NCI-H1092 (cell line): ENCODE data around the gene AKAP7.
"Not testable (repeated sequence)": the region's sequence is repeated elsewhere in the genome, so short reads cannot be mapped to it uniquely, and the experiment has no call there.

Experiments used
- DNase-seq: peaks from one replicate; lab custom pipeline; 2025; lab: John Stamatoyannopoulos, UW

AKAP7 gene

DNA sequence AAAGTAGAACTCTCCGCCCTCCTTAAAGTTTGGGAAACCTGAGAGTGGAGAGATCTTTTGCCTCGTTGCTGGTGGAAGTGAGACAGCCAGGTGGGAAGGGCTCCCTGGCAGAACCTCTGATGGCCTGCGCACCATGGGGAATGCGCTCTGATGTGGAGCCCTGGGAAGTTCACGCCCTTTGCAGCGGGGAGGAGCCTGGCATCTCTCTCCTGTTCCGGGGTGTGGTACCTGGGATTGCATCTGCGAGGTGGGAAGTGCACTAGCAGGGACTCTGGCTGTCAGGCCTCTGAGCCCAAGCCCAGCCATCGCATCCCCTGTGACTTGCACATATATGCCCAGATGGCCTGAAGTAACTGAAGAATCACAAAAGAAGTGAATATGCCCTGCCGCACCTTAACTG lies 159.8 kb downstream of the AKAP7 start:
- no peak for DNase-seq

DNA sequence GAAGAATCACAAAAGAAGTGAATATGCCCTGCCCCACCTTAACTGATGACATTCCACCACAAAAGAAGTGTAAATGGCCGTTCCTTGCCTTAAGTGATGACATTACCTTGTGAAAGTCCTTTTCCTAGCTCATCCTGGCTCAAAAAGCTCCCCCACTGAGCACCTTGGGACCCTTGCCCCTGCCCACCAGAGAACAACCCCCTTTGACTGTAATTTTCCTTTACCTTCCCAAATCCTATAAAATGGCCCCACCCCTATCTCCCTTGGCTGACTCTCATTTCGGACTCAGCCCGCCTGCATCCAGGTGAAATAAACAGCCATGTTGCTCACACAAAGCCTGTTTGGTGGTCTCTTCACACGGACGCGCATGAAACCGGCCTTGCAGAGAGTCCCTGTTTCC lies 165.6 kb downstream of the AKAP7 start:
- not testable (repeated sequence) for DNase-seq

DNA sequence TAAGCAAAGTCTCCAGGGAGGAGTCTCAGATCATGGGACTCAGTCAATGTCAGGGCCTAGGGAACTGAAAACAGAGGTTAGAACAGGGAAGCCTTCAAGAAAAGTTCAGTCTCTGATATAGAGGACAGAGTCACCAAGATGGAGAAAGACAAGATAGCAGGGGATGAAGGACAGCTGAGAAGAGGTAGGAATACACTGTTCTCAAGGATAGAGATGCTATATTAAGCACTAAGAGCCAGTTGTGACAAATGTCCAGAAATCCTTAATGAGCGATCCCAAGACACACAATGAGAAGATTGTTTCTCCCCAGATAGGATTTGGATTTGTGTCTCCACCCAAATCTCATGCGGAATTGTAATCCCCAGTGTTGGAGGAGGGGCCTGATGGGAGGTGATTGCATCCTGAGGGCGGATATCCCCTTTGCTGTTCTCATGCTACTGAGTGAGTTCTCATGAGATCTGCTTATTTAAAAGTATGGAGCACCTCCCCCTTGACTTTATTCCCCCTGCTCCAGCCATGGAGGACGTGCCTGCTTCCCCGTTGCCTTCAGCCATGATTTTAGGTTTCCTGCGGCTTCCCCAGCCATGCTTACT lies 168.2 kb downstream of the AKAP7 start:
- DNase-seq: no peak

DNA sequence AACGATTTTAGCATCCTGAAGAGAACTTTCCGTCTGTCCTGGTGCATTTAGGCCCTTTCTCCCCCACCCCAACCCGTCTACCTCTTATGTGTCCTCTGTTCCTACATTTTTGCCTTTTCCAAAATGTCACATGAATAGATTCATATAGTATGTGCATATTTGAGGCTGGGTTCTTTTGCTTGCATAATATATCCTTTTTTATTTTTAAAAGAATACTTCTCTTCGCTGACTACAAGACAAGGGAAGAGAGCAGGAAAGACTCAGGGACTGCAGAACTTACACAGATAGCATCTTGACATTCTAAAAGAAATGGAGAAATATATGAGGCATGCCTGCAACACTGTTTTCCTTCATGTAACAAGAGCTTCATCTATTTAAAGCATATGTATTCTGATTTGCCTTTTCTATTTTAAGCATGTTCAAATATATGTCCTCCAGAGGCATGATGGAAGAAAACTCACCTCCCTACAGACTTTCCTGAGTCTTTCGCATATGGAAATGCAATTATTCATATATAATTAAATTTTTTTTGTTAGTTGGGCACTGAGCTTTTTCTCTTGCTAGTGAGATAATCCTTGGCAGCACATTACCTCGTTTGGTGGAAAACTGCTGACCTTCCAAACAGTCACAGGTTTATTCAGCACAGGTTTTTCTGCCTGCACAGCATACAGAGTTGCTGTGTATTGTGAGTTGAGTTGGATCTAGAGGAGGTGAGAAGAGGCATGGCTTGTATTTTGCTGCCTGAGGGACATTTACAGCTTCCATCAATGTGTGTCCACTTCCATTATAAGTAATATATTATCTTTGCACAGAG lies 170.0 kb downstream of the AKAP7 start:
- DNase-seq: no peak

DNA sequence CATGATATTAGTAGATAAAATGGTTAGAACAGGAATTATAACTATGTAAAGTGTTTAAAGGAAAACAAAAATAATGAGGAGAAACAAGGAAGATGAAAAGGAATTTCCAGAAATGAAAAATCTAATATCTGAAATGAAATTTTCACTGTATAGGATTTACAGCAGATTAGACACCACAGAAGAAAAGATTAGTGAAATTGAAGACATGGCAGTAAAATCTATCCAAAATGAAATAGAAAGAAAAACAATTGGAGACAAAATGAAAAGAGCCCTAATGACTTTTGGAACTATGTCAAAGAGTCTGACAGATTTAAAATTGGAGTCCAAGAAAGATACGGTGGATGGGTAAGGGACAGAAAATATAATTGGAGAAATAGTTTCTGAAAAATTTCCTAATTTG lies 174.2 kb downstream of the AKAP7 start:
- DNase-seq: no peak

DNA sequence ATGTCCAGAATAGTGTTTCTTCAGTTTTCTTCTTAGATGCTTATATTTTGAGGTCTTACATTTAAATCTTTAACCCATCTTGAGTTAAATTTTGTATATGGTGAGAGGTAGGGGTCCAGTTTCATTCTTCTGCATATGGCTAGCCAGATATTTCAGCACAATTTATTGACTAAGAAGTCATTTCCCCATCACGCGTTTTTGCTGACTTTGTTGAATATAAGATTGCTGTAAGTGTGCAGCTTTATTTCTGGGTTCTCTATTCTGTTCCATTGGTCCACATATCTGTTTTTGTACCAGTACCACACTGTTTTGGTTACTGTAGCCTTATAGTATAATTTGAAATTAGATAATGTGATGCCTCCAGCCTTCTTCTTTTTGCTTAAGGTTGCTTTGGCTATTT lies 179.6 kb downstream of the AKAP7 start:
- DNase-seq: no peak

DNA sequence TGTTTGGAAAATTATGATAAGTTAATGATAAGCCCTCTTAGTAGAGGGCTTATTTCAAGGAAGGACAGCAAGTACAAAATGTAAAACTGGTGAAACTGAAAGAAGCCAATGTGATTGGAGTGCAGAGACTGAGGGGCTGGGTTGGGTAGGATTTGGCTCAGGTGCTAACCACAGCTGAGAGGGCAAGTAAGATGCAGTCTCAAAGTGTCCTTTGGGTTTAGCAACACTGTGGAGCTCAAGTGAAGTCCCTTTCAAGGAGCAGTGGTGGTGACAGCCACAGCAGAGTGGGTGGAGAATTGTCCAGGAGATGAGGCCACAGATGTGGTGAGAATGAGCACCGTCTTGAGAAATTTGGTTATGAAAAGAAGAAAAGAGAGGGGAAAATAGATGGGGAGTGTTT lies 181.4 kb downstream of the AKAP7 start:
- DNase-seq: no peak

DNA sequence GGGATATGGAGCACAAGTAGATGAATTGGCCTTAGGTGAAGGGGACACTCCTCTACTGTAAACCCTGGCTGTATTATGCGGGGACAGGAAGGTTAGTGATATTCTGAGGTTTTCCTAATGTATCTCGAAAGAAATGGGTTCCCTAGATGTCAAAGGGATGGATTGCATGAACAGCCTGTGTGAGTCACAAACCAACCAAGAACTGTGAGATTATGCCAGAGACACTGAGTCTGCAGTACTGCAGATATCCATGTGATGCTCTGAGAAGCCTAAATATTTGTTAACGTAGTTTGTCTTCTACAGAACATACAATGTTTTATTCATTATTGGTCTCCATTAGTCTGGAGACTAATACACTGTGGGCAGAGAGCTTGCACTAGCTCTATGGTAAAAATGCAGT lies 182.2 kb downstream of the AKAP7 start:
- no peak for DNase-seq

DNA sequence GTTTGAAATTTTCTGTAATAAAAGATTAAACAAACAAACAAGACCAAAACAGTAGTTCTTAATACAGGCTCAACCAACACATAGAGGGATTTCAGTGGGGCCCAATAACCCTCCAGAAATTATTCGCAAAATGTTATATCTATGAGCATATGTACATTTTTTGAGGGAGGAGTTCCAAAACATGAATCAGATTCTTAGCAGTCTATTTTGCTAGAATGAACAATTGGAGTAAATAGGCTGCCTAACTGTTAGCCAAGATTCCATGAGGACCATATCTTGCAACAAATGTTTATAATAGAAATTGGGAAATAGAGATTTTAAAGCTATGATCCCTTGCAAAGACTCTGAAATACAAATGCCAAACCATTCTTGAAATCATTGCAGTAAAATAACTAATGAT lies 186.3 kb downstream of the AKAP7 start:
- DNase-seq: no peak

DNA sequence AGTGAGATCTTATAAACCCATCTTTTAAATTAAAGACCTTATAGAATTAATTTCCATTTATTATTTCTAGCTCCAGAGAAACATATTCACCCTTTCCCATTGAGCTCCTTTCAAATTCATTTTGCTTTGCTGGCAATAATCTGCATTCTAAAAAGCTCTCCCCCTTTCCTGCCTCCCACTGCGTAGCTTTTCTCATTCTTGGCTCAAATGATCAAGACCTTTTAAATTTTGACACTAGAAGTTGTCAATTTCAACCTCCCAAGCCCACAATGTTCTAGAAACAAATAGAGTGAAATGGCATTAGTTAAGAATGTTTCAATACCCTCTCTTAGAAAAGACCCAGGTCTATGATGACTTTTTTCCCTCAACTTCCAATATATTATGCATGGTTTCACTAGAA lies 186.9 kb downstream of the AKAP7 start:
- no peak for DNase-seq

DNA sequence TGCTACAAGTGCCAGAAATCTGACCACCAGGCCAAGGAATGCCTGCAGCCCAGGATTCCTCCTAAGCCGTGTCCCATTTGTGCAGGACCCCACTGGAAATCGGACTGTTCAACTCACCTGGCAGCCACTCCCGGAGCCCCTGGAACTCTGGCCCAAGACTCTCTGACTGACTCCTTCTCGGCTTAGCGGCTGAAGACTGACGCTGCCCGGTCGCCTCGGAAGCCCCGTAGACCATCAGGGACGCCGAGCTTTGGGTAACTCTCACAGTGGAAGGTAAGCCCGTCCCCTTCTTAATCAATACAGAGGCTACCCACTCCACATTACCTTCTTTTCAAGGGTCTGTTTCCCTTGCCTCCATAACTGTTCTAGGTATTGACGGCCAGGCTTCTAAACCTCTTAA lies 190.4 kb downstream of the AKAP7 start:
- not testable (repeated sequence) for DNase-seq

DNA sequence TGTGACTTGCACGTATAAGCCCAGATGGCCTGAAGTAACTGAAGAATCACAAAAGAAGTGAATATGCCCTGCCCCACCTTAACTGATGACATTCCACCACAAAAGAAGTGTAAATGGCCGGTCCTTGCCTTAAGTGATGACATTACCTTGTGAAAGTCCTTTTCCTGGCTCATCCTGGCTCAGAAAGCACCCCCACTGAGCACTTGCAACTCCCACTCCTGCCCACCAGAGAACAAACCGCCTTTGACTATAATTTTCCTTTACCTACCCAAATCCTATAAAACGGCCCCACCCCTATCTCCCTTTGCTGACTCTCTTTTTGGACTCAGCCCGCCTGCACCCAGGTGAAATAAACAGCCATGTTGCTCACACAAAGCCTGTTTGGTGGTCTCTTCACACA lies 193.5 kb downstream of the AKAP7 start:
- not testable (repeated sequence) for DNase-seq

DNA sequence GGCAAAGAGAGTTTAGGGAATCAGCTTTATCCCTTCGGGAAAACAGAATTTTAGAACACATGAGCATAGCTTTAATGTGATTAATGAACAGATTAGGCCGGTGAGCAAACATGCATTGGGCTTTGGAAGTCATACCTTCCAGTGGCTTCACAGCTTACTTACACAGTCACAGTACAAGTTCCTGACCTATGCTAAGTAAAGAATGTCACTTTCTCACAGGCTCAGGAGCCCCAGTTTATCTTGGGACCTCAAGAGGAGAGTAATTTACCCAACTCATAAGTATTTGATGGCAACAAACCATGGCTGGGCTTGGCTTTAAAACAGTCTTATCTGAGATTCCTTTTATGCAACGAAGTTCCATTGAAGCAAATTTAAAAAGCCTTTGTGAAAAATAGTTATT lies 195.9 kb downstream of the AKAP7 start:
- no peak for DNase-seq

DNA sequence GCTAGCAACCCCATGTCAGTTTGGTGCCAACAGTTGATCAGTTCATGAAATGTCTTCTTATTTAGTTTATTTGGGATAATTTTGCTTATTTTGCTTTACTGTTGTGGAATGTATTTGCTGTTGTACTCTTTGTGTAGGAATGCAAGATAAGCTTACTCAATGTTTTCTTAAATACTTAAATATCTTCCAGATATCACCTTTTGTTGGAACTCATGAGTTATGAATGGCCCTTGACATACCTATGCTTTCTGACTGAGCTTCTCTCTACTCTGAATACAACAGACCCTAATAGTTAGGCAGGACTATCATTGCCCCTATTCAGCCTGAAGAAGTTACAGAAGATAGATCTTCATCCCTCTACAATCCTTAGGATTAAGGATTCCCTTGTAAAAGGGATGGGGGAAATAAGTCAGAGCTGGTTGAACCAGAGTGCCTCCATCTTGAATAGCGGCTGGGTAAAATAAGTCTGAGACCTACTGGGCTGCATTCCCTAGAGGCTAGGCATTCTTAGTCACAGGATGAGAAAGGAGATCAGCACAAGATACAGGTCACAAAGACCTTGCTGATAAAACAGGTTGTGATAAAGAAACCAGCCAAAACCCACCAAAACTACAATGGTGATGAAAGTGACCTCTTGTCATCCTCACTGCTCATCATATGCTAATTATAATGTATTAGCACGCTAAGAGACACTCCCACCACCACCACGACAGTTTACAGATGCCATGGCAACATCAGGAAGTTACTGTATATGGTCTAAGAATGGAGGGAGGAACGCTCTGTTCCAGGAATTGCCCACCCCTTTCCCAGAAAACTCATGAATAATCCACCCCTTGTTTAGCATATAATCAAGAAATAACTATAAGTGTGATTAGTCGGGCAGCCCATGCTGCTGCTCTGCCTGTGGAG lies 196.9 kb downstream of the AKAP7 start:
- no peak for DNase-seq
